Gastroesophageal sphincter (tissue), 3 donors: ENCODE results near the gene FAM193A.

Source experiments
- POLR2A ChIP-seq, 2 donors: fragments of 450-650 bp; IDR thresholded peaks; one replicate each; pipeline ENCODE4 v1.6.1; 2017; ENCODE audit warnings: antibody characterized with exemption in 2 of 2, mild to moderate bottlenecking in 2 of 2, moderate library complexity in 1 of 2
- TF ChIP-seq, protein P1 (sequence below), 4 experiments: fragments of 200-600 bp in 2 of 4; fragments of 450-650 bp in 2 of 4; sonication (generic) in 1 of 4; IDR thresholded peaks; one replicate each; pipeline ENCODE4 v1.5.1; 2017 to 2019; ENCODE audit warnings: antibody characterized with exemption in 4 of 4, mild to moderate bottlenecking in 2 of 4, moderate library complexity in 2 of 4

DNA sequence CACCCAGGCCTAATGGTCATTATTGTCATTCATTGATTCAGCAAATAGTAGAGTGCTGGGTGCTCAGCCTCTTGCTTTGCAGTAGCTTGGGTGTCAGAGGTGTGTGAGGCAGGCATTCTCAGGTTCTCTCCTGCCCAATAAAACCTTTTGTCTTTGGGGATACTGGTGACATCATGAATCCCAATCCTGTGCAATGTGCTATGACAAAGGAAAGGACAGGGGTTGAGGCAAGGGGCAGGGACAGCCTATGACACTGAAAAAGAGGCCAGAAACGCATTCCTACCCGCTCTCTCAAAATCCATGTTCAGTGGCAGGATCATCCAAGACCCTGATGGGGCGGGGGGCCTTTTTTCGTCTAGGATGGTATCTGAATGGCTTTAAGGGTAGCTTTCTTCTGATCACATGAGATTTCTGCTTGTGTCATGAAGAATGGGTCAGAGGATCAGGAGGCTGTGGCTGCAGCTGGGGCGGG lies 1.5 kb upstream of the FAM193A start:
- TF ChIP-seq, protein P1, sequence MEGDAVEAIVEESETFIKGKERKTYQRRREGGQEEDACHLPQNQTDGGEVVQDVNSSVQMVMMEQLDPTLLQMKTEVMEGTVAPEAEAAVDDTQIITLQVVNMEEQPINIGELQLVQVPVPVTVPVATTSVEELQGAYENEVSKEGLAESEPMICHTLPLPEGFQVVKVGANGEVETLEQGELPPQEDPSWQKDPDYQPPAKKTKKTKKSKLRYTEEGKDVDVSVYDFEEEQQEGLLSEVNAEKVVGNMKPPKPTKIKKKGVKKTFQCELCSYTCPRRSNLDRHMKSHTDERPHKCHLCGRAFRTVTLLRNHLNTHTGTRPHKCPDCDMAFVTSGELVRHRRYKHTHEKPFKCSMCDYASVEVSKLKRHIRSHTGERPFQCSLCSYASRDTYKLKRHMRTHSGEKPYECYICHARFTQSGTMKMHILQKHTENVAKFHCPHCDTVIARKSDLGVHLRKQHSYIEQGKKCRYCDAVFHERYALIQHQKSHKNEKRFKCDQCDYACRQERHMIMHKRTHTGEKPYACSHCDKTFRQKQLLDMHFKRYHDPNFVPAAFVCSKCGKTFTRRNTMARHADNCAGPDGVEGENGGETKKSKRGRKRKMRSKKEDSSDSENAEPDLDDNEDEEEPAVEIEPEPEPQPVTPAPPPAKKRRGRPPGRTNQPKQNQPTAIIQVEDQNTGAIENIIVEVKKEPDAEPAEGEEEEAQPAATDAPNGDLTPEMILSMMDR (IDR thresholded peaks at IDR 0.05) = no peak
- TF ChIP-seq POLR2A (IDR thresholded peaks at IDR 0.05) = no peak
